GM10248 (cell line): ENCODE measurements around the gene SDHAF4.

Source experiments
- CTCF ChIA-PET: fragments of 300-600 bp; sonication (Branson Sonifier 250); formaldehyde crosslinking; extraction: SDS; loops from one replicate; lab custom pipeline; 2021; ENCODE audit warnings: antibody characterized with exemption; lab: Yijun Ruan, JAX
- POLR2A ChIA-PET: fragments of 350-650 bp; sonication (Branson Sonifier 250); formaldehyde crosslinking; extraction: SDS; loops from one replicate; lab custom pipeline; 2020; ENCODE audit warnings: antibody characterized with exemption; lab: Yijun Ruan, JAX
- DNase-seq: peaks from one replicate; pipeline ENCODE4 v3.0.0; 2012; ENCODE audit errors: extremely low spot score
- CTCF ChIP-seq: IDR thresholded peaks from 2 replicates; pipeline ENCODE4 v1.5.1; 2012; ENCODE audit warnings: mild to moderate bottlenecking, low read depth; ENCODE audit errors: extremely low read depth, missing control alignments, control extremely low read depth

The SDHAF4 gene

DNA sequence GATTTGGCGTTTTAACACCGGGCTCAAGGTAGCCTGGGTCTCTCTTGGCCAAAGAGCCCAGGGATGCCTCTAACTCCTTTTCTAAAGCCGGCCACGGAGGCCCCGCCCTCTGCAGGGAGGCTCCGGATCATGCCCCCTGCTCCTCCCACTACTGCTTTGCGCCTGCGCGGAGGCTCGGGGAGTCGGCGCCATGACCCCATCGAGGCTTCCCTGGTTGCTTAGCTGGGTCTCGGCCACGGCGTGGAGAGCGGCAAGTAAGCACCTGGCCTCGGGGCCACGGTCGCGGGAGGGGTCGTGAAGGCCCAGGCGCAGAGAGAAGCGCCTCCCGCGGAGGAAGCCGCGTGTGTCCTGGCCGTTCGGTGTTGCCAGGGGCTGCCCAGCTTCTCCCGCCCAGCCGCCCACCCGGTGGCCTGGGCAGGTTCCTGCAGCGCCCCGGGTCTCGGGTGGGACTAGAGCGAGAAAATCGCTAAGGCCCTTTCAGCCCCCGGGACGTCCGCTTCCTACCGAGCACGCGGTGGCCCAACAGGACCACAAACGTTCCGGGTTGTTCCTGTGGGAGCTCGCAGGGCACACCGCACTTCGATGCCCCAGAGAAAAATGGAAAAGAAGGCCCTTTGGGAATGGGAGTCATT, at the start of gene SDHAF4:
Gene SDHAF4, plus strand, starts transcription at position 180 of the 632 bp plus-strand sequence. Its CDS starts 11 bp downstream, at position 191.
- TF ChIP-seq CTCF, result no peak
- ChIA-PET POLR2A (no interaction called here), CTCF (interaction anchor here (1.4 to 1.7 kb wide), 6 partner anchors 8 to 293 kb away, joined by 3 to 5 read pairs (median 4); no protein-coding TSS in a partner anchor)
- peak; percentile 98 for DNase-seq

- TF ChIP-seq CTCF, result no peak
- no peak for DNase-seq
- CTCF ChIA-PET, result interaction anchor here (1.0 to 1.5 kb wide), 3 partner anchors 18 to 365 kb away, joined by 3 to 5 read pairs (median 4); no protein-coding TSS in a partner anchor
- POLR2A ChIA-PET, result no interaction called here
These were observed 48.0 kb upstream of the SDHAF4 start for GRCh38 chr6:70518723-70519122.

DNA sequence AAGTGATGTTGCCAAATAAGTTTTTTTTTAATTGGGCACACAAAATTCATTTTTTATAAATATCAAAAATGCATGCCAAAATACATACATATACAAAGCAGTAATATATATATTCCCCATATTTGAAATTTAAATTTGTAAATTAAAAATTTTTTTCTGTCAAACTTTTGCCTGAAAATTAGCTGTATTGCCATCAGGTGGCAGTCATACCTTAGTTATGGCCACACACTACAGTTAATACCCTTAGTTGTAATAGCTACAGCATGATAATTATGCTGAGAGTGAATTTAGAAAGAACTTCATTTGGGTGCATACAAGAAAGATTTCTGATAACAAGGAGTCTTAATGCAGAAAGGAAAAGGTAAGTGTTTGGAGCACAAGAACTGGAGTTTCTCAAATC, 46.2 kb upstream of the SDHAF4 start:
- TF ChIP-seq CTCF, result peak; percentile 39
- POLR2A ChIA-PET, result no interaction called here
- CTCF ChIA-PET, result interaction anchor here (0.8 to 3.8 kb wide), 18 partner anchors 12 to 493 kb away, joined by 3 to 41 read pairs (median 4); partner anchors contain the start of genes B3GAT2 and SMAP1
- DNase-seq, result peak; percentile 11

GRCh38 chr6:70524721-70525286, 41.9 kb upstream of the SDHAF4 start:
- no peak for DNase-seq
- POLR2A ChIA-PET, result no interaction called here
- no peak for TF ChIP-seq CTCF
- CTCF ChIA-PET, result interaction anchor here (0.8 to 2.1 kb wide), 6 partner anchors 9 to 360 kb away, joined by 3 to 5 read pairs (median 4); no protein-coding TSS in a partner anchor

DNA sequence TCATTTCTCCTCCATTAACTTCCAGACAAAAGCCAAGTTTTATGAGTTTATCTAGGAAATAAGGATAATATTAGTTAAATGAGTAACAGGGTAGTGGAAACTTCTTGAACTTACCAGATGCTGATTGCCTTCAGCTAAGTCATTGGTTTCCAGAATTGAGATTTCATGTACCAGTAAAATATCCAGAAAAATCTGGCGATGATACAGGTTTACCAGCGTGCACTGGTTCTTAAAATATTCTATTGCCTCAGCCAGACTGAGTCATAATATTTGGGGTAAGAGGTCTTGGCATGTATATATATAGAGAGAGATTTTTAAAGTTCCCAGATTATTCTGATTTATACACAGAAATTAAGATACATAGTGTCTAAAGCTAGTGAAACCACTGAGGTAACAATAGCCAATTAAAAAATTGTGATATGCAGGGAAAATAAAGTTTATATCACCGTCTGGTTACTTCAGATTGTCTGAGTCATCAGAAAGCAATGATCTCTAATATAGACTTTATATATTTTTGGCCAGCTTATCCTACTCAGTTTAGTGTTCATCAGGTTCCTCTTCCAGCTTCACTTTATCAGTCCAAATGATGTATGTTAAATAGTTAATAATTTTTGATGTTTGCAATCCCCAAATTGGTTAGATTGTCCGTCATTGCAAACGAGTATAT, 39.5 kb upstream of the SDHAF4 start:
- POLR2A ChIA-PET, result interaction anchor here (0.8 kb wide), 1 partner anchor 114 kb away, joined by 3 read pairs; the partner anchor contains the start of gene FAM135A
- CTCF ChIA-PET, result interaction anchor here (1.3 to 1.5 kb wide), 3 partner anchors 38 to 357 kb away, joined by 3 to 4 read pairs (median 3); no protein-coding TSS in a partner anchor
- DNase-seq, result no peak
- TF ChIP-seq CTCF, result no peak

GRCh38 chr6:70530023-70530422, 36.7 kb upstream of the SDHAF4 start:
- no peak for DNase-seq
- ChIA-PET CTCF (no interaction called here), POLR2A (no interaction called here)
- no peak for TF ChIP-seq CTCF
